HEK293 (cell line): ENCODE measurements around the gene P2RX7.

ENCODE experiments used
- CTCF ChIA-PET: fragments of 350-600 bp; formaldehyde crosslinking; extraction: SDS; loops from one replicate; lab custom pipeline; 2021; ENCODE audit warnings: antibody characterized with exemption; lab: Yijun Ruan, JAX
- POLR2A ChIA-PET: fragments of 300-600 bp; formaldehyde crosslinking; extraction: SDS; loops from one replicate; lab custom pipeline; 2020; ENCODE audit warnings: antibody characterized with exemption, inconsistent platforms; lab: Yijun Ruan, JAX
- H3K27ac ChIP-seq: fragments of 200-500 bp; sonication (Bioruptor generic); 2 replicates; pipeline ENCODE4 v1.5.1; 2014; ENCODE audit warnings: low read depth, low read length, control low read depth, inconsistent platforms; ENCODE audit errors: extremely low read depth
- H3K36me3 ChIP-seq, 2 experiments: fragments of 200-500 bp in 1 of 2; sonication (Bioruptor generic) in 1 of 2; 1 replicate in 1 of 2; 2 replicates in 1 of 2; pipeline ENCODE4 v1.5.1; 2014 to 2017; ENCODE audit warnings: inconsistent platforms in 2 of 2, low read length in 2 of 2; ENCODE audit not compliant: control insufficient read depth in 2 of 2, insufficient read depth in 1 of 2
- H3K4me1 ChIP-seq: fragments of 200-500 bp; sonication (Bioruptor generic); 2 replicates; pipeline ENCODE4 v1.5.1; 2014; ENCODE audit warnings: mild to moderate bottlenecking, low read length, inconsistent platforms; ENCODE audit not compliant: control insufficient read depth, insufficient read depth
- H3K4me3 ChIP-seq: 2 replicates; pipeline ENCODE4 v1.5.1; 2011; ENCODE audit warnings: low read depth, mild to moderate bottlenecking, control low read depth, low read length, moderate library complexity
- H3K9me3 ChIP-seq: fragments of 200-500 bp; sonication (Bioruptor generic); 2 replicates; pipeline ENCODE4 v1.5.1; 2014; ENCODE audit warnings: low read depth, low read length, inconsistent platforms; ENCODE audit not compliant: control insufficient read depth, insufficient read depth
- KLF10 ChIP-seq: fragments of 450-650 bp; IDR thresholded peaks from 2 replicates; pipeline ENCODE4 v1.5.1; 2018; ENCODE audit warnings: missing biosample characterization, mild to moderate bottlenecking, missing genetic modification characterization
- KLF9 ChIP-seq: fragments of 450-650 bp; formaldehyde crosslinking; IDR thresholded peaks from 2 replicates; pipeline ENCODE4 v1.5.1; 2016; ENCODE audit warnings: missing biosample characterization, missing genetic modification characterization, low read depth
- SALL2 ChIP-seq: fragments of 450-650 bp; formaldehyde crosslinking; IDR thresholded peaks from 2 replicates; pipeline ENCODE4 v1.5.0; 2017; ENCODE audit warnings: missing biosample characterization, mild to moderate bottlenecking, missing genetic modification characterization, borderline replicate concordance
- ZFP37 ChIP-seq: fragments of 450-650 bp; formaldehyde crosslinking; IDR thresholded peaks from 2 replicates; pipeline ENCODE4 v1.5.1; 2016; ENCODE audit warnings: missing biosample characterization, missing genetic modification characterization
- ZNF112 ChIP-seq: fragments of 450-650 bp; formaldehyde crosslinking; IDR thresholded peaks from 2 replicates; pipeline ENCODE4 v1.5.0; 2017; ENCODE audit warnings: missing biosample characterization, missing genetic modification characterization
- ZNF157 ChIP-seq: fragments of 450-650 bp; formaldehyde crosslinking; IDR thresholded peaks from 2 replicates; pipeline ENCODE4 v1.5.1; 2016; ENCODE audit warnings: missing biosample characterization, missing genetic modification characterization
- ZNF184 ChIP-seq: fragments of 450-650 bp; IDR thresholded peaks from 2 replicates; pipeline ENCODE4 v1.5.1; 2018; ENCODE audit warnings: missing biosample characterization, mild to moderate bottlenecking, missing genetic modification characterization
- ZNF266 ChIP-seq: fragments of 450-650 bp; formaldehyde crosslinking; IDR thresholded peaks from 2 replicates; pipeline ENCODE4 v1.5.1; 2016; ENCODE audit warnings: missing biosample characterization, missing genetic modification characterization, low read depth
- ZNF324 ChIP-seq: fragments of 450-650 bp; formaldehyde crosslinking; IDR thresholded peaks from 2 replicates; pipeline ENCODE4 v1.5.1; 2016; ENCODE audit warnings: missing biosample characterization, missing genetic modification characterization
- ZNF366 ChIP-seq: fragments of 450-650 bp; formaldehyde crosslinking; conservative IDR thresholded peaks from 2 replicates; pipeline ENCODE4 v1.5.1; 2016; ENCODE audit warnings: missing biosample characterization, missing genetic modification characterization
- ZNF596 ChIP-seq: fragments of 450-650 bp; IDR thresholded peaks from 2 replicates; pipeline ENCODE4 v1.5.0; 2018; ENCODE audit warnings: missing biosample characterization, mild to moderate bottlenecking, missing genetic modification characterization, moderate library complexity
- ZNF76 ChIP-seq: fragments of 450-650 bp; formaldehyde crosslinking; IDR thresholded peaks from 2 replicates; pipeline ENCODE4; 2016; ENCODE audit warnings: low read depth, missing biosample characterization, missing genetic modification characterization, borderline replicate concordance
- ZNF792 ChIP-seq: fragments of 450-650 bp; formaldehyde crosslinking; IDR thresholded peaks from 2 replicates; pipeline ENCODE4 v1.5.1; 2016; ENCODE audit warnings: missing biosample characterization, missing genetic modification characterization
- ZNF830 ChIP-seq: fragments of 450-650 bp; IDR thresholded peaks from 2 replicates; pipeline ENCODE4 v1.5.0; 2018; ENCODE audit warnings: missing biosample characterization, missing genetic modification characterization, low read depth, mild to moderate bottlenecking, moderate library complexity
- ZXDB ChIP-seq: fragments of 450-650 bp; formaldehyde crosslinking; IDR thresholded peaks from 2 replicates; pipeline ENCODE4 v1.5.1; 2016; ENCODE audit warnings: missing biosample characterization, missing genetic modification characterization
- TF ChIP-seq, protein P1 (sequence below): fragments of 450-650 bp; formaldehyde crosslinking; IDR thresholded peaks from 2 replicates; pipeline ENCODE4 v1.5.1; 2017; ENCODE audit warnings: missing biosample characterization, missing genetic modification characterization
- TF ChIP-seq, protein P2 (sequence below): IDR thresholded peaks from 2 replicates; pipeline ENCODE4 v1.6.1; 2011; ENCODE audit warnings: mild to moderate bottlenecking, low read depth, low read length, borderline replicate concordance
- TF ChIP-seq, protein P3 (sequence below): fragments of 450-650 bp; formaldehyde crosslinking; IDR thresholded peaks from 2 replicates; pipeline ENCODE4 v1.5.1; 2016; ENCODE audit warnings: missing biosample characterization, missing genetic modification characterization

P2RX7 gene

DNA sequence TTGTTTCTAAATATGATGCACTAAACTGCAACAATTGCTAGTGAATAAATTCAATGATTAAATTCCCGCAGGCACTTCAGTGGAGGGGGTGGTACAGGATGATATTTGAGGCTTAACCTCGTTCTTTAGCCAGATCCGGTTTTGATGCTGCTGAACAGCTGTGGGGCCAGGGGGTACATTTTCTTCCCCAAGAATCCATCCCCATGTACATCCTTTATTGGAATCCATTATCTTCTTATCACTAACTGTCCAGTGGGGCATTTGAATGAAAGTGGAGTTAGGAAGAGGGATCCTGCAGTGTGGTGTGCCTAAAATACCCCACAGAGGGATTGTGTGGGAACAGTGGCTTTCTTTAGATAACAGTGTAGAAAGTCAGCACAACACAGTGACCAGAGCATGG lies 48.4 kb upstream of the P2RX7 start:
- CTCF ChIA-PET = interaction anchor here (0.7 to 1.2 kb wide), 2 partner anchors 33 to 358 kb away, joined by 3 to 4 read pairs; no protein-coding TSS in a partner anchor
- H3K36me3 ChIP-seq = no peaks in the 10 kb centered on the region
- POLR2A ChIA-PET = no interaction called here

DNA sequence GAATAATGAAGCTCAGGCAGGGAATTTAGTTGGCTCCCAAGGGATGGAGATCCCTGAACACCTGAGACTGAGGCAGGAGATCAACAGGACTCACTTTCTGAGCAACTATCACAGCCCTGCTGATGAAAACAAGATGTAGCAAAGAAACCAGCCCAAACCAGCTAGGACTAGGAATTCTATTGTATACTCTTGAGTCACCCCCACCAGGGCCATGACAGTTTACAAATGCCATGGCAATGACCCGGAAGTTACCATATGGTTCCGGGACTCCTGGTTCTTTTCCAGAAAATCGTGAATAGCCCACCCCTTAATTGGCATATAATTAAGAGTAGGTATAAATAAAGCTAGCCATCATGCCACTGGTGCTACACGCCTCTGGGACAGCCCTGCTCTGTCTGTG lies 47.6 kb upstream of the P2RX7 start:
- H3K36me3 ChIP-seq = no peaks in the 10 kb centered on the region
- POLR2A ChIA-PET = no interaction called here
- H3K4me3 ChIP-seq = no peak overlapping the region
- TF ChIP-seq KLF10 (tag by site-specific recombination) = no peak
- TF ChIP-seq KLF9 (tag by site-specific recombination) = no peak
- TF ChIP-seq, protein P1, sequence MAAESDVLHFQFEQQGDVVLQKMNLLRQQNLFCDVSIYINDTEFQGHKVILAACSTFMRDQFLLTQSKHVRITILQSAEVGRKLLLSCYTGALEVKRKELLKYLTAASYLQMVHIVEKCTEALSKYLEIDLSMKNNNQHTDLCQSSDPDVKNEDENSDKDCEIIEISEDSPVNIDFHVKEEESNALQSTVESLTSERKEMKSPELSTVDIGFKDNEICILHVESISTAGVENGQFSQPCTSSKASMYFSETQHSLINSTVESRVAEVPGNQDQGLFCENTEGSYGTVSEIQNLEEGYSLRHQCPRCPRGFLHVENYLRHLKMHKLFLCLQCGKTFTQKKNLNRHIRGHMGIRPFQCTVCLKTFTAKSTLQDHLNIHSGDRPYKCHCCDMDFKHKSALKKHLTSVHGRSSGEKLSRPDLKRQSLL (tag by site-specific recombination) = no peak
- TF ChIP-seq, protein P2, sequence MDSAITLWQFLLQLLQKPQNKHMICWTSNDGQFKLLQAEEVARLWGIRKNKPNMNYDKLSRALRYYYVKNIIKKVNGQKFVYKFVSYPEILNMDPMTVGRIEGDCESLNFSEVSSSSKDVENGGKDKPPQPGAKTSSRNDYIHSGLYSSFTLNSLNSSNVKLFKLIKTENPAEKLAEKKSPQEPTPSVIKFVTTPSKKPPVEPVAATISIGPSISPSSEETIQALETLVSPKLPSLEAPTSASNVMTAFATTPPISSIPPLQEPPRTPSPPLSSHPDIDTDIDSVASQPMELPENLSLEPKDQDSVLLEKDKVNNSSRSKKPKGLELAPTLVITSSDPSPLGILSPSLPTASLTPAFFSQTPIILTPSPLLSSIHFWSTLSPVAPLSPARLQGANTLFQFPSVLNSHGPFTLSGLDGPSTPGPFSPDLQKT = no peak
- TF ChIP-seq, protein P3, sequence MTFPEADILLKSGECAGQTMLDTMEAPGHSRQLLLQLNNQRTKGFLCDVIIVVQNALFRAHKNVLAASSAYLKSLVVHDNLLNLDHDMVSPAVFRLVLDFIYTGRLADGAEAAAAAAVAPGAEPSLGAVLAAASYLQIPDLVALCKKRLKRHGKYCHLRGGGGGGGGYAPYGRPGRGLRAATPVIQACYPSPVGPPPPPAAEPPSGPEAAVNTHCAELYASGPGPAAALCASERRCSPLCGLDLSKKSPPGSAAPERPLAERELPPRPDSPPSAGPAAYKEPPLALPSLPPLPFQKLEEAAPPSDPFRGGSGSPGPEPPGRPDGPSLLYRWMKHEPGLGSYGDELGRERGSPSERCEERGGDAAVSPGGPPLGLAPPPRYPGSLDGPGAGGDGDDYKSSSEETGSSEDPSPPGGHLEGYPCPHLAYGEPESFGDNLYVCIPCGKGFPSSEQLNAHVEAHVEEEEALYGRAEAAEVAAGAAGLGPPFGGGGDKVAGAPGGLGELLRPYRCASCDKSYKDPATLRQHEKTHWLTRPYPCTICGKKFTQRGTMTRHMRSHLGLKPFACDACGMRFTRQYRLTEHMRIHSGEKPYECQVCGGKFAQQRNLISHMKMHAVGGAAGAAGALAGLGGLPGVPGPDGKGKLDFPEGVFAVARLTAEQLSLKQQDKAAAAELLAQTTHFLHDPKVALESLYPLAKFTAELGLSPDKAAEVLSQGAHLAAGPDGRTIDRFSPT (tag by site-specific recombination) = no peak
- TF ChIP-seq ZNF324 (tag by site-specific recombination) = no peak
- no peak for TF ChIP-seq ZNF157 (tag by site-specific recombination)
- TF ChIP-seq ZXDB (tag by site-specific recombination) = no peak
- no peak for TF ChIP-seq ZNF366 (tag by site-specific recombination)
- TF ChIP-seq ZNF76 (tag by site-specific recombination) = no peak
- TF ChIP-seq ZNF184 (tag by site-specific recombination) = no peak
- TF ChIP-seq ZNF266 (tag by site-specific recombination) = no peak
- TF ChIP-seq ZFP37 = no peak
- no peak for TF ChIP-seq ZNF112
- TF ChIP-seq, all 188 proteins: peak for 0
- no peak overlapping the region for H3K27ac ChIP-seq
- CTCF ChIA-PET = interaction anchor here (1.2 kb wide), 1 partner anchor 357 kb away, joined by 3 read pairs; no protein-coding TSS in a partner anchor
- H3K9me3 ChIP-seq = no peaks in the 10 kb centered on the region
- no peaks in the 10 kb centered on the region for H3K4me1 ChIP-seq

More for the DNA sequence above, 48.4 kb upstream of the P2RX7 start:
- H3K4me1 ChIP-seq = no peaks in the 10 kb centered on the region
- H3K27ac ChIP-seq = no peak overlapping the region
- H3K9me3 ChIP-seq = no peaks in the 10 kb centered on the region
- TF ChIP-seq SALL2 (tag by site-specific recombination) (no peak), ZNF596 (tag by site-specific recombination) (no peak), ZNF830 (tag by site-specific recombination) (no peak), ZNF792 (tag by site-specific recombination) (no peak)
- H3K4me3 ChIP-seq = no peak overlapping the region
